Peyer's patch (tissue), 4 donors: ENCODE data around the gene MEGF9.

Experiments used
- POLR2A ChIP-seq, 2 donors: fragments of 450-650 bp; IDR thresholded peaks; one replicate each; pipeline ENCODE4 v1.5.1; 2017; ENCODE audit warnings: antibody characterized with exemption in 2 of 2, mild to moderate bottlenecking in 2 of 2, moderate library complexity in 2 of 2
- TF ChIP-seq, protein P1 (sequence below), 6 experiments: fragments of 450-650 bp in 4 of 6; fragments of 200-600 bp in 2 of 6; sonication (generic) in 1 of 6; IDR thresholded peaks; one replicate each; pipeline ENCODE4 v1.5.1; 2017 to 2019; ENCODE audit warnings: antibody characterized with exemption in 6 of 6, mild to moderate bottlenecking in 3 of 6, moderate library complexity in 1 of 6

DNA sequence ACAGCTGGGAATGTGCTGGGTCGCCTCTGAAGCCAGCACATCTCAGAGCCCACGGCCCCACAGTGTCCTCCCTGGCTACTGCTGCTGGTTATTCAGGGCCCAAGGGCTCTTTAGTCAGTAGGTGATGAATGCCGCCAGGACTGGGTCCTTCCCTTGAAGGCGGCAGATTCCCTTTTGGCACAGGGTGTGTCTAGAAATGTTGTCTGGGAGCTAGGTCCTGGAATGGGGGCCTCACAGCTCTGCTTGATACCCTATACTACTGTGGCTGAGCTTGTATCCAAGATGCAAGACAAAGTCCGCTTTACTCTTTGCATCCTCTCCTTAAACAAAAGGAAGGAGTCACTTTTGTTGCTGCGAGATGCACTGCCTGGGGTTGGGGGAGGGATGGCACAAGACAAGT lies 33.1 kb downstream of the MEGF9 start:
- TF ChIP-seq POLR2A (IDR thresholded peaks at IDR 0.05): no peak
- TF ChIP-seq, protein P1, sequence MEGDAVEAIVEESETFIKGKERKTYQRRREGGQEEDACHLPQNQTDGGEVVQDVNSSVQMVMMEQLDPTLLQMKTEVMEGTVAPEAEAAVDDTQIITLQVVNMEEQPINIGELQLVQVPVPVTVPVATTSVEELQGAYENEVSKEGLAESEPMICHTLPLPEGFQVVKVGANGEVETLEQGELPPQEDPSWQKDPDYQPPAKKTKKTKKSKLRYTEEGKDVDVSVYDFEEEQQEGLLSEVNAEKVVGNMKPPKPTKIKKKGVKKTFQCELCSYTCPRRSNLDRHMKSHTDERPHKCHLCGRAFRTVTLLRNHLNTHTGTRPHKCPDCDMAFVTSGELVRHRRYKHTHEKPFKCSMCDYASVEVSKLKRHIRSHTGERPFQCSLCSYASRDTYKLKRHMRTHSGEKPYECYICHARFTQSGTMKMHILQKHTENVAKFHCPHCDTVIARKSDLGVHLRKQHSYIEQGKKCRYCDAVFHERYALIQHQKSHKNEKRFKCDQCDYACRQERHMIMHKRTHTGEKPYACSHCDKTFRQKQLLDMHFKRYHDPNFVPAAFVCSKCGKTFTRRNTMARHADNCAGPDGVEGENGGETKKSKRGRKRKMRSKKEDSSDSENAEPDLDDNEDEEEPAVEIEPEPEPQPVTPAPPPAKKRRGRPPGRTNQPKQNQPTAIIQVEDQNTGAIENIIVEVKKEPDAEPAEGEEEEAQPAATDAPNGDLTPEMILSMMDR (IDR thresholded peaks at IDR 0.05): no peak
